HG02885 (cell line): ENCODE data around the gene RSPO1.
"Not testable (repeated sequence)": the region's sequence is repeated elsewhere in the genome, so short reads cannot be mapped to it uniquely, and the experiment has no call there.

Experiments
- ATAC-seq: cut with Tn5 transposase; IDR thresholded peaks from one replicate; pipeline ENCODE4 v1.9.1; 2021; ENCODE audit warnings: mild to moderate bottlenecking; ENCODE audit not compliant: unreplicated experiment, poor library complexity

Gene RSPO1

DNA sequence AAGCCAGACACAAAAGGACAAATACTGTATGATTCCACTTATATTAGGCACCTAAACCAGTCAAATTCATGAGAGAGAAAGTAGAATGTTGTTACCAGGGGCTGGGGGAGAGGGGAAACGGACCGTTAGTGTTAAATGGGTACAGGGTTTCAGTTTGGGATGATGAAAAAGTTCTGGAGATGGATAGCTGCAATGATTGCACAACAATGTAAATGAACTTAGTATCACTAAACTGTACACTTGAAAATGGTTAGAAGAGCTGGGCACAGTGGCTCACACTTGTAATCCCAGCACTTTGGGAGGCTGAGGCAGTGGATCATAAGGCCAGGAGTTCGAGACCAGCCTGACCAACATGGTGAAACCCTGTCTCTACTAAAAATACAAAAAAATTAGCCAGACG is 50.1 kb downstream of the RSPO1 start:
- not testable (repeated sequence) for ATAC-seq

DNA sequence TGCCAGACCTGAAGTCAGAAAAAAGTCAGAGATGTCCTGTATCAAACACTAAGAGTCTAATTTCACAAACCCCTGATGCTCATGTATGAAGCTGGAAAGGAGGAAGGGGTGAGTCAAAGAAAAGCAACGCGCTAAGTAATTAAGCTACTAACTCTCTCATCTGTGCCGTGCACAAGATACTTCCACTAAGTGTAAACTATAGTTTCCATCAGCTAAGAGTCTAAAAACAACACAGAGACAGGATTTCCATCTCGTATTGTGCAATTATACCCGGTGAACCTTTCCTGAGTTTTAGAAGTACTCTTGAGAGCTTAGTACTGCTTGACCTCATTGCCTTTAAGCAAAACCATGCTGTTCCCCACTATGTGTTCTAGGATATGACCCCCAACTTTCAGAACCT is 59.0 kb downstream of the RSPO1 start:
- ATAC-seq: no peak

DNA sequence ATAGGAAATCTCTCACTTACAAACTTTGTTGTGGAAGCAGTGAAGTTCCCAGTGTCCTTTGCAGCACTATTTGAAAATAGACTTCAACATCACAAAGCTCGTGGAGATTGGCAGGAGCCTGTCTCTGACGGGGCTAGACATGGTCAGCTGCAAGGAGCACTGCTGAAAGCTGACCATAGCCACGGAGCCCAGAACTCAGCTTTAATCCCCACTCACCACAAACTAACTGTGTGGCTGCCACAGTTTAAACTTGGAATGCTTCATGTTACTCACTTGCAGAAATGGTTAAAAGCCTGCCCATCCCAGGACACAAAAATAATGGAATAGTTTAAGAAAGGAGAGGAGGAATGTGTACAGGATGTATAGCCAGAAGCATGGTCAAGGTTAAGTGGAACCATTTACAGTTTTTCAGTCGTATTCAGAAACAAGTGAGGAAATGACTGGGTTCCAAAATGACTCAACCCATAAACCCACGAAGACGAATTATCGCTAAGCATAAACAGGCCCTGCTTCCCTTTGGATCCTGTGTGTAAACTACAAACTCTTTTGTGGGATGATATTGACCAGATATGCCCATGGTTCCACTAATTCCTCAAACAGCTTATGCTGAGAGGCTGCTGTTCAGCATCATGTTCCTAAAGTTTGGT is 59.7 kb downstream of the RSPO1 start:
- ATAC-seq: no peak

DNA sequence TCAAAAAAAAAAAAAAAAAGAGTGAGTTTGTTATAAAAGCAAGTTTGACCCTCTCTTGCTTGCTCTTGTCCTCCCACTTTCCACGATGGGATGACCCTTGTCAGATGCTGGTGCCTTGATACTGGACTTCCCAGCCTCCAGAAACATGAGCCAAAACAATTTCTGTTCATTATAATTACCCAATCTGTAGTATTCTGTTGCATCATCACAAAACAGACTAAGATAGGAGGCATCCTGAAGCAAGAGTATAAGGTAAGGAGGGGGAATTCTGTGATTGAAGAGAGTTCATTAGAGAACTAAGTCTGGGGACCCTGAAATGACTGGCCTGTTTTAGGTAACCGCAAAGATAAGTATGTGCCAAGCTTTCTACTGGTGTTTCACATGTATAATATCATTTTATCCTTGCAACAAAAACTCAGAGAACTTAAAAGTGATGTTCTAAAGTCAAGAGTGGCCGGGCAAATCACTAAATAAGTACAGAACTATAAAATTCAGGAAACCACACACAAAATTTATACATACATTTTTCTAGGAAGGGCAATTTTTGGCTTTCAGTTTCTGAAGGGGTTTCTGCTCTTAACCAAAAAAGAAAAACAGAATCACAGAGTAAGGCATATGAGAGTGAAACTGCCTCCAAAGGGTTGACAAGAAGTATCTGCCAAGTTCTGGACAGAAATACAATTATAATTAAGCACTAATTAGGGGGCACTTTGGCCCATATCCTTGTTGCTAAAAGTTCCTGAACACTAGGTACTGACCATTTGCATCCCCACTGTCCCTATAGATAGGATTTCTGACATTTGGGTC is 64.0 kb downstream of the RSPO1 start:
- ATAC-seq: no peak

DNA sequence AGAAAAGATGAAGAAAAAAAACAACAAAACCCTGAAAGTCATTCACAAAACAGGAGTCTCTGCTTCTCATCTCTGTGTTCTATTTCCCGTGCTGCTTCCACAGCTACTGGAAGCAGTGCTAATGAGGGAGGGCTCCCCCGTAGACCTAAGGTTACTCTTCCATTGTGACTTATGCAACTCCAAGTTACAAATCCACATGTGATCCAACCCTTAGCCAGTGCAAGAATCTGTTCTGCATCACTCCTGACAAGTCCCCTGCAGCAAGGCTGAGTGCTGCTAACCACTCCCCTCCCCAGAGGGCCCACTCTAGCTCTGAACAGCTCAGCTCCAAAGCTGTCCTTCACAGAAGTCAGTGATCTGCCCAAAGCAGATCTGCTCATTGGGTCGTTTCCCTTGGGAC is 67.7 kb downstream of the RSPO1 start:
- no peak for ATAC-seq

DNA sequence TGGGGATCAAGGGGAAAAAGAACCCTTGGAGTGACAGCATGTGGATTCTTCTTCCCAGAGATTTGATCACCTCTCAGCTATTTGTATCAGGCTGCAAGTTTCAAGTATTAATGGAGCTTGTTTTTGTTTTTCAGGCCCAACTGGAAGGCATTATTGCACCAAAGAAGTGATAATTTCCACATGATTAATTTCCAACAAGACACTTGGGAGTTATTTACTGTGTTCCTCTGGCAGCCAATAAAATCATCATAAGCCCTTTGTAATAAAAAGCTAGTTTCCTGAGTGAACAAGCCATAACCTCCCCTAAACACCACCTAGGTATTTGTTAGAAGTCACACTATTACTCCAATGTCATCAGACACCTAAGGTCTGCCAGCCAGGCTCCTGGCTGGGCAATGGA is 69.8 kb downstream of the RSPO1 start:
- ATAC-seq: no peak

DNA sequence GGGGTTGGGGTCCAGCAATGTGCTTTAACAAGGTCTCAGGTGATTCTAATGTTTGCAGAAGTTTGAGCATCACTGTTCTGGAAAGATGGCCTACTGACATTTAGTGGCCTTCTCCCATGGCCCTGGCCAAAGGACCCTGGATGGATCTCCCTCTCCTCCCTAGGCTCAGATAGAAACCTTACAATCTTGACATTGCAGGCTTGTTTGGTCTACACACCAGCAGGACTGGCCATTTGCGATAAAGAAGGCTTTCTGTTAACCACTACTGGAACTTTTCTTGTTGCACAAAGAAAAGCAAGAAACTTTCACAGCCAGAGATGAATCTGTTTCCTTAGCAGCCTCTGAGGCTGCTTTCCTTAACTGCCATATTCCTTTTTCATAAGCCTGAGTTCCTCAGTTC is 71.7 kb downstream of the RSPO1 start:
- ATAC-seq: no peak
